ENCODE measurements around the gene USP33.

USP33 gene

DNA sequence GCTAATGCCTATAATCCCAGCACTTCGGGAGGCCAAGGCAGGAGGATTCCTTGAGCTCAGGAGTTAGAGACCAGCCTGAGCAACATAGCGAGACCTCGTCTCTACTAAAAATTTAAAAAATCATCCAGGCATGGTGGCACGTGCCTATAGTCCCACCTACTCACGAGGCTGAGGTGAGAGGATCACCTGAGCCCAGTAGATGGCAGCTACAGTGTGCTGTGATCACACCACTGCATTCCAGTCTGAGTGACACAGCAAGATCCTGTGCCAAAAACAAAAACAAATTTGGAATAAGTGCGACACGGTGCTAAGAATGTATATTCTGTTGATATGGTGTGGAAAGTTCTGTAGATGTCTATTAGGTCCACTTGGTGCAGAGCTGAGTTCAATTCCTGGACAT, 15.1 kb downstream of the USP33 start:
- Histone ChIP-seq H3K27me3 (ENCODE audit: insufficient read depth, low read depth, severe bottlenecking) (no peaks in the 10 kb centered on the region), H3K27ac (no peak overlapping the region), H3K36me3 (peaks cover 20% of the 10 kb centered on the region), H3K4me3 (ENCODE audit: low read depth, low read length) (no peak overlapping the region), H3K9me3 (ENCODE audit: severe bottlenecking) (no peaks in the 10 kb centered on the region)
- TF ChIP-seq, protein P1, sequence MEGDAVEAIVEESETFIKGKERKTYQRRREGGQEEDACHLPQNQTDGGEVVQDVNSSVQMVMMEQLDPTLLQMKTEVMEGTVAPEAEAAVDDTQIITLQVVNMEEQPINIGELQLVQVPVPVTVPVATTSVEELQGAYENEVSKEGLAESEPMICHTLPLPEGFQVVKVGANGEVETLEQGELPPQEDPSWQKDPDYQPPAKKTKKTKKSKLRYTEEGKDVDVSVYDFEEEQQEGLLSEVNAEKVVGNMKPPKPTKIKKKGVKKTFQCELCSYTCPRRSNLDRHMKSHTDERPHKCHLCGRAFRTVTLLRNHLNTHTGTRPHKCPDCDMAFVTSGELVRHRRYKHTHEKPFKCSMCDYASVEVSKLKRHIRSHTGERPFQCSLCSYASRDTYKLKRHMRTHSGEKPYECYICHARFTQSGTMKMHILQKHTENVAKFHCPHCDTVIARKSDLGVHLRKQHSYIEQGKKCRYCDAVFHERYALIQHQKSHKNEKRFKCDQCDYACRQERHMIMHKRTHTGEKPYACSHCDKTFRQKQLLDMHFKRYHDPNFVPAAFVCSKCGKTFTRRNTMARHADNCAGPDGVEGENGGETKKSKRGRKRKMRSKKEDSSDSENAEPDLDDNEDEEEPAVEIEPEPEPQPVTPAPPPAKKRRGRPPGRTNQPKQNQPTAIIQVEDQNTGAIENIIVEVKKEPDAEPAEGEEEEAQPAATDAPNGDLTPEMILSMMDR (IDR thresholded peaks at IDR 0.05; ENCODE audit: low read depth, low read length) = no peak
- DNase-seq = no peak

DNA sequence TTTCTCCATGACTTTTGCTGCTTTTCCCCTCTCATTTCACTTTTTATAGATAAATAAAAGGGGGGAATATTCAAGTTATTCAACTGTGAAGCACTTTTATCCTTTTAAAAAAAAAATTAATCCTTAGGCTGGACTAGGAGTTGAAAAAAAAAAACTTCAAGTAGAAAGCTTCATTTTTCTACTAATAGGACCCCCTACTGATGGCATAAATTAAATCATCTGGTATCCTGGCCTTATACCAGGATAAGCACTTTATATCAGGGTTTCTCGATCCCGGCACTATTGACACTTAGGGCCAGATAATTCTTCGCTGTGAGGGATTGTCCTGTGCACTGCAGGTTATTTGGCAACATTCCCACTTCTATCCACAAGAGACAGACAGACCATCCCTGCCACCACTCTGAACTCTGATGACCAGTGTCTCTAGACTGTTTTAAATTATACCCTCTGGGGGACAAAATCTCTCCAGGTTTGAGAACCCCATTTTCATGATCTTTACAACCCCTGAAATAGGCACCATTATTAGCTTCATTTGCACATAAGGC, 17.6 kb downstream of the USP33 start:
- H3K27me3 ChIP-seq (ENCODE audit: insufficient read depth, low read depth, severe bottlenecking) = no peaks in the 10 kb centered on the region
- no peak for DNase-seq
- H3K4me3 ChIP-seq (ENCODE audit: low read depth, low read length) = no peak overlapping the region
- TF ChIP-seq, protein P1 (IDR thresholded peaks at IDR 0.05; ENCODE audit: low read depth, low read length) = no peak
- peaks cover 35% of the 10 kb centered on the region for H3K36me3 ChIP-seq
- no peak overlapping the region for H3K27ac ChIP-seq
- no peaks in the 10 kb centered on the region for H3K9me3 ChIP-seq (ENCODE audit: severe bottlenecking)

DNA sequence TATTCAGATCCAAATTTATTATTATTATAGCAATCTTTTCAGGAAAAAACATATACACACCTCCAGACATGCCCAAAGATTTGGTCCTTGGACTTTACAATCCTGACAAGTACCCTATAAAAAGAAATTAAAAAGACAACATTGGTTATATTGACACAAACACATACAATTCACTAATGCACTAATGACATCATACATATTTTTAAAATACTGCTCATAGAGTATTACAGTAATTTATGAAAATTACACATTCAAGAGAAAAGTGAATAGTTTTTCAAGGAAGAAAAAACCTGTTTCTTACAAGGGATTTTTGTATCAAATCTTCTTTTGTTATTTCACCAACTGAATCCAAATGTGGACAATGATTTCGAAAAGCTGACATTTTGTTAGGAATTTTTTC, 18.3 kb downstream of the USP33 start:
- Histone ChIP-seq H3K9me3 (ENCODE audit: severe bottlenecking) (no peaks in the 10 kb centered on the region), H3K27ac (no peak overlapping the region), H3K27me3 (ENCODE audit: insufficient read depth, low read depth, severe bottlenecking) (no peaks in the 10 kb centered on the region), H3K4me3 (ENCODE audit: low read depth, low read length) (no peak overlapping the region), H3K36me3 (peaks cover 35% of the 10 kb centered on the region)
- DNase-seq = no peak
- TF ChIP-seq, protein P1 (IDR thresholded peaks at IDR 0.05; ENCODE audit: low read depth, low read length) = no peak

DNA sequence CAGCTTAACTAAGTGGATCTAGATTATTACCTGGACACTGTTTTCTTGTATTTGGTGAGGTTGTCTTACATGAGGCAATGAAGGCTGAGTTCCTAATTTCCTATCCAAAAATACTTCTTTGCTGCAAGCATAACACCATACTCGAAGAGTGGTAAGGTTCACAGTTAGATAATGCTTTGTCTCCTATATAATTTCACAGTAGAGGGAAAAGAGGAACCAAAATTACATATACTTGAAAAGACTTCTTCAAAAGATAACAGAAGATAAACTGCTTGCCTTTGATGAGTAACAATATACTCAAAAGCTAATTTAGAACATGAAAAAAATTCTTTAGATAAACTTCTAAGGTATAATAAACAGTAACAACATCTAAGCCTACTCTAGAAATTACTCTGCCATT, 20.4 kb downstream of the USP33 start:
- H3K27ac ChIP-seq = no peak overlapping the region
- peaks cover 34% of the 10 kb centered on the region for H3K36me3 ChIP-seq
- TF ChIP-seq, protein P1 (IDR thresholded peaks at IDR 0.05; ENCODE audit: low read depth, low read length) = no peak
- H3K27me3 ChIP-seq (ENCODE audit: insufficient read depth, low read depth, severe bottlenecking) = no peaks in the 10 kb centered on the region
- no peaks in the 10 kb centered on the region for H3K9me3 ChIP-seq (ENCODE audit: severe bottlenecking)
- no peak for DNase-seq
- no peak overlapping the region for H3K4me3 ChIP-seq (ENCODE audit: low read depth, low read length)

DNA sequence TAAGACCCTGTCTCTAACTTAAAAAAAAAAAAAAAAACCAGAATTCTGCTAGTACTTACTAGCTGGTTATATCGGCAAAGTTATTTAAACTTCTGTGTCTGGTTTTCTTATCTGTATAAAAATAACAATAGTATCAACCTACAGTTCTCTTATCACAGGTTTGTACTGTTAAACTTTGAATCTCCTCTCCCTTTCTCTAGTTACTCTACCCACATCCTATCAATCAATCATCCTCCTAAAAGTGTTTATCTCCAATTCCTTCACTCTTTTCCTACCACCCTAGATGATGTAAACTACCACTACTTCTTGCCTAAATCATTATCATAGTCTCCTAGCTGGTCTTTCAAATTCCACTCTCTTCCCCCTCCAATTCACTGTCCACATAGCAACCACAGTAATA, 27.6 kb downstream of the USP33 start:
- H3K27ac ChIP-seq = no peak overlapping the region
- no peak overlapping the region for H3K4me3 ChIP-seq (ENCODE audit: low read depth, low read length)
- no peaks in the 10 kb centered on the region for H3K9me3 ChIP-seq (ENCODE audit: severe bottlenecking)
- DNase-seq = no peak
- peaks cover 28% of the 10 kb centered on the region for H3K36me3 ChIP-seq
- TF ChIP-seq, protein P1 (IDR thresholded peaks at IDR 0.05; ENCODE audit: low read depth, low read length) = no peak
- H3K27me3 ChIP-seq (ENCODE audit: insufficient read depth, low read depth, severe bottlenecking) = no peaks in the 10 kb centered on the region

DNA sequence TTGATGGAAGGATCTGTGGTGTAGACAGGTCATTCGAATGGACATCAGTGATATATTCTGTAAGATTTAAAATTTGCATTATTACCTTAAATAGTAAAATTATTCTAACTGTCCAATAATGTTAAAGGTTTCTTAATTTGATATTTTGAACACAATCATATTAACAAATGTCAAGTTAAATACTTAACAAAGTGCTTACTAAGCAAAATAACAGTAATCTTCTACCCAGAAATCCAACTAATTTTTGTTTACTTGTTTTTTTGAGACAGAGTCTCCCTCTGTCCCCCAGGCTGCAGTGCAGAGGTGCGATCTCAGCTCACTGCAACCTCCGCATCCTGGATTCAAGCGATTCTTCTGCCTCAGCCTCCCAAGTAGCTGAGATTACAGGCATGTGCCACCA, 33.9 kb downstream of the USP33 start:
- peaks cover 66% of the 10 kb centered on the region for H3K36me3 ChIP-seq
- H3K9me3 ChIP-seq (ENCODE audit: severe bottlenecking) = no peaks in the 10 kb centered on the region
- no peaks in the 10 kb centered on the region for H3K27me3 ChIP-seq (ENCODE audit: insufficient read depth, low read depth, severe bottlenecking)
- no peak for DNase-seq
- TF ChIP-seq, protein P1 (IDR thresholded peaks at IDR 0.05; ENCODE audit: low read depth, low read length) = no peak
- H3K27ac ChIP-seq = no peak overlapping the region; the same call in 1 of the 2 replicates
- no peak overlapping the region for H3K4me3 ChIP-seq (ENCODE audit: low read depth, low read length)
